C4-2B (cell line): Measurements from ENCODE around the gene RNF144B.

Experiments used
- H3K27ac ChIP-seq: fragments of 450-650 bp; 2 replicates; pipeline ENCODE4 v1.5.1; 2017
- ZFX ChIP-seq: fragments of 450-650 bp; IDR thresholded peaks from 2 replicates; pipeline ENCODE4 v1.6.1; 2017
- TF ChIP-seq, protein P1 (sequence below): fragments of 450-650 bp; conservative IDR thresholded peaks from 2 replicates; pipeline ENCODE4 v1.5.1; 2017; ENCODE audit warnings: mild to moderate bottlenecking

The RNF144B gene

DNA sequence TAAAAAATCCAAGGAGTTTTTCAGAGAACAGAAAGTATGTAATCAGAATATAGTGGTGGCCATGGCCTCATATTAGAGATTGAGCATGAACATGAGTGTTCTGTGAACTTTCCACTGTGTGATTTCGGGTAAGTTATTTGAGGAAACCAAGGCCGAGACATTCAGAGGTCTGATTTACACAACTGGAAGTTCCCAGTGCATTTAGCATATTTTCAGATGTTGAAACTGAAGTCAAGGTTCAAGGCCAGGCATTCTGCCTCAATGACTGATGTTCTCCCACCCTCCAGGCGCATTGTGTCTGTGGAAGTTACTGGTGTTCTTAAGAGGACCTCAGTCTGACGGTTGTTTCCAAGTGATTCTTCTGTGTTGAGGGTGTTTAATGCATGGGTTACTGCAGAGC, 26.2 kb downstream of the RNF144B start:
- TF ChIP-seq ZFX, result no peak
- TF ChIP-seq, protein P1, sequence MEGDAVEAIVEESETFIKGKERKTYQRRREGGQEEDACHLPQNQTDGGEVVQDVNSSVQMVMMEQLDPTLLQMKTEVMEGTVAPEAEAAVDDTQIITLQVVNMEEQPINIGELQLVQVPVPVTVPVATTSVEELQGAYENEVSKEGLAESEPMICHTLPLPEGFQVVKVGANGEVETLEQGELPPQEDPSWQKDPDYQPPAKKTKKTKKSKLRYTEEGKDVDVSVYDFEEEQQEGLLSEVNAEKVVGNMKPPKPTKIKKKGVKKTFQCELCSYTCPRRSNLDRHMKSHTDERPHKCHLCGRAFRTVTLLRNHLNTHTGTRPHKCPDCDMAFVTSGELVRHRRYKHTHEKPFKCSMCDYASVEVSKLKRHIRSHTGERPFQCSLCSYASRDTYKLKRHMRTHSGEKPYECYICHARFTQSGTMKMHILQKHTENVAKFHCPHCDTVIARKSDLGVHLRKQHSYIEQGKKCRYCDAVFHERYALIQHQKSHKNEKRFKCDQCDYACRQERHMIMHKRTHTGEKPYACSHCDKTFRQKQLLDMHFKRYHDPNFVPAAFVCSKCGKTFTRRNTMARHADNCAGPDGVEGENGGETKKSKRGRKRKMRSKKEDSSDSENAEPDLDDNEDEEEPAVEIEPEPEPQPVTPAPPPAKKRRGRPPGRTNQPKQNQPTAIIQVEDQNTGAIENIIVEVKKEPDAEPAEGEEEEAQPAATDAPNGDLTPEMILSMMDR, result no peak
- no peak overlapping the region for H3K27ac ChIP-seq

- no peak overlapping the region for H3K27ac ChIP-seq
- TF ChIP-seq, protein P1, result no peak
- TF ChIP-seq ZFX, result no peak
These were observed 27.0 kb downstream of the RNF144B start for GRCh38 chr6:18414116-18414515.

DNA sequence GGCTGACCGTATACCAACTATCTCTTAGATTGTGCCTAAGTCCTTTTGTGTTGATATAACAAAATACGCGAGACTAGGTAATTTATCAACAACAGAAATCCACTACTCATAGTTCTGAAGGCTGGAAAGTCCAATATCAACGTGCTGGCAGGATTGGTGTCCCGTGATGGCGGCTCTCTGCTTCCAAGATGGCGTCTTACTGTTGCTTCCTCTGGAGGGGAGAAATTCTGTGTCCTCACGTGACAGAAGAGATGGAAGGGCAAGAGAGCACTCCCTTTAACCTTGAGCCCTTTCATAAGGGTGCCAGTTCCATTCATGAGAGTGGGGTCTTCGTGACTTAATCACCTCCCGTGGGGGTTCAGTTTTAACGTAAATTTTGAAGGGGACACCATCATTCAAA, 28.1 kb downstream of the RNF144B start:
- no peak overlapping the region for H3K27ac ChIP-seq
- TF ChIP-seq, protein P1, result no peak
- TF ChIP-seq ZFX, result no peak

DNA sequence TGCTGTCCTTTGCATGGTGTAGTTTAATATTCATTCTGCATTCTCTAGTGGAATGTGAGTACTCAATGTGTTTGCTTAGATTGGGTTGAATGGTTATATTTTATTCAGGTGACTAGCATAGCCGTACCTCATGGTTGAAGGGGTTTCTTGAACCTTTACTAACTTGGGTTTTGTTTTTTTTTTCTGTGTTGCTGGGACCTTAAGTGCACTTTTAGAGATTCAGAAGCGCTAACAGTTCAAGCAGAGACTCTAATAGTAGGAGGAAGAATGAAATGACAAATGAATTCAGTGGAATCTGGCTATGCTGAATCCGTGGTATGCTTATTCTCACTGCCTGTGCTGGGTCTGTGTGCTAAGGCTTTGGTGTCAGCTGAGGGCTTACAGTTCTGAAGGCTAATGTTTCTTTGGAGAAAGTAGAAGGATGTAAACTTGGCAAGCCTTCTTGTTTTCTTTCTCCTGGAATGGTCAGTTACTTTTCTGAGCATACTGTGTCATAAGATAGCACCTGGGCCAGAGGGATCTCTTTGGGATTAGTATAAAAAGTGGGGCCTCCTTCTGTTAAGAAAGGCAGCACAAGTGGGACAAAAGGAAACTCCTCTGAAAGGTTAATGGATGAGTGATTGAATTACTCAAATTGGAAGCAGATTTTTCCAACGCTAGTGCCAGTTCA, 28.7 kb downstream of the RNF144B start:
- no peak for TF ChIP-seq ZFX
- TF ChIP-seq, protein P1, result no peak
- no peak overlapping the region for H3K27ac ChIP-seq

DNA sequence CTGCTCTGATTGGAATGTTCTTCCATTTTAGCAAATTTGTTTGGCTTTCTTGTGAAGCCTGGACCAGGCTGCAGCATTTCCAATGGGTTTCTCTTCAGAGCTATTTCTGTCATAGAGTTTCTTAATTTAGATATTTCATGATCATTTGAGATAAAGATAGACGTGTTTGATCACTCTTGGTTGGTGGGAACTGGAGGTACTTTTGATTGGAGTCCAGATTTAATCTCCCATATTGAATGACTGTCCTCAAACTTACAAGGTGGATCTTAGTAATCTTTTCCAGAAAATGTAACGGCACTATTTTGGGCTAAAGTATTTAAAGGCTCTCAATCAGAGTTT, 29.2 kb downstream of the RNF144B start:
- no peak overlapping the region for H3K27ac ChIP-seq
- TF ChIP-seq ZFX, result no peak
- TF ChIP-seq, protein P1, result no peak

GRCh38 chr6:18420328-18420727, 33.2 kb downstream of the RNF144B start:
- H3K27ac ChIP-seq, result no peak overlapping the region
- TF ChIP-seq, protein P1, result no peak
- no peak for TF ChIP-seq ZFX

DNA sequence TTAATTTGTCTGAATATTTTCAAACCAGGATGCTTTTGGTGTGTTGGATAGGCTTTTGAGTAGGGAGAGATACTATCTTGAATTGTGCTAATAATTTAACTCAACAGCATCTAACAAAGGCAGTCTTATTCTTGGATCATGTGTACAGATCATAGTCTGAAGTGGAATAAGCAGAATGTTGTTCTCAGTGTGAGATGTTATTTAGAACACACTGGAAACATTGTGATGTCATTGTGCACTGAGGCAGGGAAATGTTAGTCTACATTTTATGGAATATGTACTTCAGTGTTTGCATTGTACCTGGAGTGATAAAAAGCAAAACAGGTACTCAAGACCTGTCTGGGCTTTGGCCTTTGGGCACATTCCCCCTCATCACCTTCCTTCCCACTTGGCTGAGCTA, 35.0 kb downstream of the RNF144B start:
- peak overlapping the region; percentile 51 for H3K27ac ChIP-seq
- TF ChIP-seq, protein P1, result no peak
- TF ChIP-seq ZFX, result no peak
